Brain microvascular endothelial cell (primary cell): ENCODE results near the gene PDE9A.

Experiments used
- DNase-seq: peaks from one replicate; pipeline ENCODE4 v3.0.0-alpha.2; 2020
- H3K27ac ChIP-seq: fragments of 250-450 bp; sonication (Bioruptor Pico); 2 replicates; pipeline ENCODE4 v1.5.1; 2020; ENCODE audit warnings: mild to moderate bottlenecking, moderate library complexity
- H3K27me3 ChIP-seq: fragments of 250-450 bp; sonication (Bioruptor Pico); replicated peaks from 2 replicates; pipeline ENCODE4 v1.5.1; 2020; ENCODE audit warnings: mild to moderate bottlenecking
- H3K36me3 ChIP-seq: fragments of 250-450 bp; sonication (Bioruptor Pico); replicated peaks from 2 replicates; pipeline ENCODE4 v1.5.1; 2020; ENCODE audit warnings: mild to moderate bottlenecking
- H3K4me3 ChIP-seq: 2 replicates; pipeline ENCODE4 v1.5.1; 2011; ENCODE audit warnings: low read depth, mild to moderate bottlenecking, control low read depth, low read length, moderate library complexity
- in situ Hi-C: cut with HindIII; loops from 2 replicates; pipeline ENCODE4 v1.10.0; 2017; ENCODE audit warnings: low sequenced_read_pairs, low pct_ligation_motif_present
- TF ChIP-seq, protein P1 (sequence below): IDR thresholded peaks from 2 replicates; pipeline ENCODE4 v1.5.1; 2011; ENCODE audit warnings: low read depth, mild to moderate bottlenecking, moderate library complexity, low read length, control low read depth, inconsistent platforms; ENCODE audit errors: missing control alignments

Gene PDE9A

GRCh38 chr21:42690586-42690985 is 37.2 kb downstream of the PDE9A start:
- Histone ChIP-seq H3K4me3 (no peak overlapping the region), H3K27ac (no peak overlapping the region), H3K27me3 (no peaks in the 10 kb centered on the region), H3K36me3 (no peaks in the 10 kb centered on the region)
- in situ Hi-C loops = no loop called here
- no peak for DNase-seq
- TF ChIP-seq, protein P1, sequence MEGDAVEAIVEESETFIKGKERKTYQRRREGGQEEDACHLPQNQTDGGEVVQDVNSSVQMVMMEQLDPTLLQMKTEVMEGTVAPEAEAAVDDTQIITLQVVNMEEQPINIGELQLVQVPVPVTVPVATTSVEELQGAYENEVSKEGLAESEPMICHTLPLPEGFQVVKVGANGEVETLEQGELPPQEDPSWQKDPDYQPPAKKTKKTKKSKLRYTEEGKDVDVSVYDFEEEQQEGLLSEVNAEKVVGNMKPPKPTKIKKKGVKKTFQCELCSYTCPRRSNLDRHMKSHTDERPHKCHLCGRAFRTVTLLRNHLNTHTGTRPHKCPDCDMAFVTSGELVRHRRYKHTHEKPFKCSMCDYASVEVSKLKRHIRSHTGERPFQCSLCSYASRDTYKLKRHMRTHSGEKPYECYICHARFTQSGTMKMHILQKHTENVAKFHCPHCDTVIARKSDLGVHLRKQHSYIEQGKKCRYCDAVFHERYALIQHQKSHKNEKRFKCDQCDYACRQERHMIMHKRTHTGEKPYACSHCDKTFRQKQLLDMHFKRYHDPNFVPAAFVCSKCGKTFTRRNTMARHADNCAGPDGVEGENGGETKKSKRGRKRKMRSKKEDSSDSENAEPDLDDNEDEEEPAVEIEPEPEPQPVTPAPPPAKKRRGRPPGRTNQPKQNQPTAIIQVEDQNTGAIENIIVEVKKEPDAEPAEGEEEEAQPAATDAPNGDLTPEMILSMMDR = no peak

DNA sequence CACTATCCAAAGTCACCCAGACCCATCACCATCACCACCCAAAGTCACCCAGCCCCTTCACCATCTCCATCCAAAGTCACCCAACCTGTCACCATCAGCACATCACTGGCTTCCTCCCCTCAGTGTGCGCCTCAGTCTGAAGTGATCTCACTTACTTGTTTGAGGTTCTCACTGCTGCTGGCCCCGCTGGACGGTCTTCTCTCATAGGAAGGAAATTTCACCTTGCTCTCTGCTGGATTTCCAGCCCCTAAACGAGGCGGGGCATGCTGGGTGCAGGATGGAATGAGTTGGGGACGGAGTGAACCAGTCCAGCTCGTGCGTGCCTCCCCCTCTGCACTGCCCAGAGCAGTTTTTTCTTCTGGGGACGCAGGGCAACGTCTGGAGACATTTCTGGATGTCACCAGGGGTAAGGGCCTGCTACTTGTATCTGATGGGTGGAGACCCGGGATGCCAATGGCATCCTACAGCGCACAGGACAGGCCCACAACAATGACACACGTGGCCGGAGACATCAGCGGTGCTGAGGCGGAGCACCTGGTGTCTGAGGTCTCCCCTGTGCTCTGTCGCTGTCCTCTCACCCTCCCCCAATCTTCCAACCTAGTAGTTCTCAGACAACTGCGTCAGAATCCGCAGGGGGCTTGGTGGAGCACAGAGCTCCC is 38.6 kb downstream of the PDE9A start:
- Histone ChIP-seq H3K27me3 (no peaks in the 10 kb centered on the region), H3K36me3 (no peaks in the 10 kb centered on the region), H3K27ac (no peak overlapping the region), H3K4me3 (no peak overlapping the region)
- in situ Hi-C loops = no loop called here
- no peak for DNase-seq
- TF ChIP-seq, protein P1 = no peak

DNA sequence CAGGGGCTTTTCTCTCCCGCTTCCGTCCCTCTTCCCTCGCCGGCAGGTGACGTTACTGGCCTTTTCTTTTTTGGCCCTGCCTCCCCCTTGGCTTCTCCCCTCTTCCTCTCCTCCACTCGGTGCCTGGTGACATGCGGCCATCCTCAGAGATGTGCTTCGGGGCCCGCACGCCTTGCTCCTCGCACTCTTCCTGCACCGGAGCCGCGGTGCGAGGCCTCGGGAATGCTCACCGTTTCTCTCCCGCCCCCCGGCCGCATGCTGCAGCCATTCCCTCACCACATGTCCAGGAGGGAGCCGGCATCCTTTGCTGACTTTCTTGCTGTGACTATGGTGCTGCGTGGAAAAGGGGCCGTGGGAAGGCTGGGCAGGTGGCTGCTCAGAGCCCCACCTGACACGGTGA is 39.3 kb downstream of the PDE9A start:
- Histone ChIP-seq H3K27ac (no peak overlapping the region), H3K36me3 (no peaks in the 10 kb centered on the region), H3K4me3 (no peak overlapping the region), H3K27me3 (no peaks in the 10 kb centered on the region)
- in situ Hi-C loops = no loop called here
- TF ChIP-seq, protein P1 = no peak
- DNase-seq = no peak

DNA sequence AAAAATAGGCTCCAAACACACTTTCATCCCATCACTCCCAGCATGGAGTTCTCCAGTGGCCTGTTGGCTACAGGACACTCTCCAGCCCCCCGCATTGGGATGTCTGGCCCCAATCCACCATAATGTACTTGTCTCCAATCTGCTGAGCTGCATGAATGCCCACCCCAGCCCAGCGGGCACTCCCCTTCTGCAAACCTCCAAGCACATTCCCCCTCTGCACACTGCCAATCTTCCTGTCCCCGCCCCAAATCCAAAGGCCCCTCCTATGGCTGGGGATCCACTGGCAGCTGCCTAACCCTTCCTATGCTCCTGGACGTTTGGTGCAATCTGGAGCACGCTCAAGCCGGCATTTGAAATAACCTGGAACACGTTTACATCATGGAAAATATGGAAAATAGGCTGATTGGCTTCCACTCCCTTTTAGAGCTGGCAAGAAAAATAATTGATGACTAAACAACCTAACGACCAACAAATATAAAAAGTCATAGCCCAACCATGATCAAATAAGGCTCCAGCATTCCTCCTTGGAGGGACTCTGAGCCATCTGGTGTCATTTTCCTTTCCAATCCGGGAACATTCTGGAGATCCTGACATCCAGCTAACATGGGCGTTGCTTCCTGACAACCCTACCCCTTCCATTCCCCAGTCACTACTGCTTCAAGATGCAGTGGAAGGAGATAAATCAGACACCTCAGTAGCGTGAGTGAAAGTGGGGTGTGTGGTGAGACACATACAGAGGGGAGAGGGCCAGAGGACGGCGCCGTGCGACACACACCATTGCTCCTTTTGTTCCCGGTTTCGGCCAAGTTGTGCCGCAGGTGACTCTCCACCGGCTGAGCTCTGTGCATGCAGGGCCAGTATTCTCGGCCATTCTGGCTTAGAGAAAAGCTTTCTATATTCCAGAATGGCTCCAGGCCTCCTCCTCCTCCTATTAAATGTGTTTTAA is 41.6 kb downstream of the PDE9A start:
- Histone ChIP-seq H3K27me3 (peaks cover 3% of the 10 kb centered on the region), H3K36me3 (no peaks in the 10 kb centered on the region), H3K4me3 (no peak overlapping the region), H3K27ac (no peak overlapping the region)
- in situ Hi-C loops = no loop called here
- TF ChIP-seq, protein P1 = no peak
- DNase-seq = no peak

GRCh38 chr21:42695697-42696380 is 42.4 kb downstream of the PDE9A start:
- Histone ChIP-seq H3K27ac (no peak overlapping the region), H3K27me3 (peaks cover 5% of the 10 kb centered on the region), H3K4me3 (no peak overlapping the region), H3K36me3 (no peaks in the 10 kb centered on the region)
- DNase-seq = no peak
- TF ChIP-seq, protein P1 = no peak
- in situ Hi-C loops = no loop called here
